NCI-H774 (cell line): ENCODE results near the gene HAT1.
A peak's percentile ranks its signal among the peaks of the same experiment; 100 is the strongest.
"Not testable (repeated sequence)": the region's sequence is repeated elsewhere in the genome, so short reads cannot be mapped to it uniquely, and the experiment has no call there.

Experiments
- DNase-seq: peaks from one replicate; lab custom pipeline; 2025; lab: John Stamatoyannopoulos, UW

HAT1 gene, protein sequence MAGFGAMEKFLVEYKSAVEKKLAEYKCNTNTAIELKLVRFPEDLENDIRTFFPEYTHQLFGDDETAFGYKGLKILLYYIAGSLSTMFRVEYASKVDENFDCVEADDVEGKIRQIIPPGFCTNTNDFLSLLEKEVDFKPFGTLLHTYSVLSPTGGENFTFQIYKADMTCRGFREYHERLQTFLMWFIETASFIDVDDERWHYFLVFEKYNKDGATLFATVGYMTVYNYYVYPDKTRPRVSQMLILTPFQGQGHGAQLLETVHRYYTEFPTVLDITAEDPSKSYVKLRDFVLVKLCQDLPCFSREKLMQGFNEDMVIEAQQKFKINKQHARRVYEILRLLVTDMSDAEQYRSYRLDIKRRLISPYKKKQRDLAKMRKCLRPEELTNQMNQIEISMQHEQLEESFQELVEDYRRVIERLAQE

DNA sequence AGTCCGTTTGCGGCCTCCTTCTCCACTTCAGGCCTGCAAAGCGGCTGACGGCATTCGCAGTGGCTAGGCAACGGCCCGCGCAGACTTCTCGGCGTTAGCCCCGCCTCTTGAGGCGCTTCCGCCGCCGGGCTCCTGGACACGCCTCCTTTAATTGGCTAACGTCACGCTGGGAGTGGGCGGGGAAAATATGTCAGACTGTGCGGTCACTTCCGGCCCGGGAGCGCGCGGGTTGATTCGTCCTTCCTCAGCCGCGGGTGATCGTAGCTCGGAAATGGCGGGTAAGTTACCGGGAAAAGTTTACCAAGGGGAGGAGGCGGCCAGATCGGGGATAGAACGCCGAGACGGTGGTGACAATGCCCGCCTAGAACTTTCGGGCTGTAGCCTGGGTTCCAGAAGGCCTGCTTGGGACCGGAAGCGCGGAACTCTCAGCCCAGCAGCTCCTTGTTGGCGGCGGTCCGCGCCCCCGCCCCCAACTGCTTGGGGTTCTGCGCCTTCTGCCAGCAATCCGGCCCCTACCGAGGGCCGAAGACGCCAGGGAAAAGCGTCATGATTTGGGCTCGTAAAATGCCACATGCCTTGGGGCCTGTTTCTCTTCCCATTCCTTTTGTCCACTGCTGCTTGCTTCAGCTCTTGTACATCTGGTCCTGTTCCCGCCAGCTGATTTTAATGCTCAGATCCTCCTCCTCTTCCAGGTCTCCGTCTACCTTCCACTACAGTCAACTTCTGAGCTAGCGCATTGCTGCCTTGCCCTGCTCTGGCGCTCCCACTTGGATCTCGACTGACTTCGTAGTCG lies at the start of gene HAT1:
TSS of gene HAT1 (plus strand) at position 232 of the 793 bp plus-strand sequence. CDS start at position 272, 40 bp downstream.
- DNase-seq = peak; percentile 97

DNA sequence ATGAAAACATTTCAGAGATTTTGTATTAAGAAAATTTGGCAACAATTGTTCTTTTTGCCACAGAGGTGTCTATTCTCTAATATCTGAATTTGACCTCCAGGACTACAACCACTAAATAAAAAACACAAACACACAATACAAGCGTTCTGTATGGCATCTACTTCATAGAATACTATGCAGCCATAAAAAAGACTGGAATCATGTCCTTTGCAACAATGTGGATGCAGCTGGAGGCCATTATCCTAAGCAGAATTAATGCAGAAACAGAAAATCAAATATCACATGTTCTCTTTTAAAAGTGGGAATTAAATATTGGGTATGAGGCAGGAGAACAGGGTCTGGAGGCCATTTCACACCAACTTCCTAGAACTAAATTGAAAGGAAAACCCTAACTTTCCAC lies 47.7 kb upstream of the HAT1 start:
- DNase-seq = no peak

DNA sequence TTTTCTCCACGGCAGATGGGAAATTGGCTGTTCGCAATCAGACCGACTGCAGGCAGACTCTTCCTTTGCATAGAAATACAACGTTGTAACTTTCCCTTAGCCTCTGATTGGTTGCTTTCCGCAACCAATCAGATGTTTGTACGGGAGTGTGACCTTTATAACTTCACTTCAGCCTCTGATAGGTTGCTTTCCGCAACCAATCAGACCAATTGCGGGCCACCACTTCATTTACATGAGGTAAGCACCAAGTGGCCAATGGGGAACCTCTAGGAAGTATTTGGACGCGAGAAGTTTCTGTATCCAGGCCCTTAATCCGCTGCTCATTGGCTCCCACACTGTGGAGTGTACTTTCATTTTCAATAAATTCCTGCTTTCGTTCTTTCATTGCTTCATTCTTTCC lies 47.3 kb upstream of the HAT1 start:
- no peak for DNase-seq

DNA sequence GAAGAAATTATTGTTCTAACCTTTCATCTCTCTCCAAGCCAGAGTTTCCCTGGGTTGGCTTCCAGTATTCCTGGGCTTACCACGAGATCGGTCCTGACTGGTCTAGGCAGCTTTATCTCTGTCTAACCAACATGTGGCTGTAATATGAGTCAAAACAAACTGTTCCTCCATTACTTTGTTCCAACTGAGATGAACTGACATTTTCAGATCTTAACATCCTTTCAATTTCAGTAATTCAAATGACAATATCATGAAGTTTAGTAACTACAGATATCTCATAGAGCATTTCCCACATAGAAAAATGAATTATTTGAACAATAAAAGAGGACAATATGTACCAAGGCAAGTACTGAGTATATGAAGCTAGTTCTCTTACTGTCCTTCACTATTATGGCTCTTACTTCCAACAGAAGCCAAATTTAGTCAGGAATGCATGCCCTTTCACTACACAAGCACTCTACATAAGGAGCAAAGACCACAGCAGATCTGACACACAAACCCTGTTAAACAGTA lies 43.7 kb upstream of the HAT1 start:
- no peak for DNase-seq

DNA sequence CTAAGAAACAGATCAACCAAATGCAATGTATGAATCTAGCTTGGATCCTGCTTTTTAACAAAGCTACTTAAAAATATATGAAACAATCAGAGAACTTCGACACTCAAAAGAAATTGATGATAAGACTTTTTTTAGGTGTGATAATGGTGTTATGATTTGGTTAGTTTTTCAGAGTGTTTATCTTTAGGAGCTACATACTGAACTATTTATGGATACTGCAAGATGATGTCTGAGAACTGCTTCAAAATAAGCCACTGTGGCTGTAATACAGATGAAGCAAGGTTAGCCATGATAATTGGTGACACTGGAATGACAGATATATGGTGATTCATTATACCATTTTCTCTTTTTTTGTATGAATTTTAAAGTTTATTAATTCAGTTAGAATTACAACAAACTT lies 42.4 kb upstream of the HAT1 start:
- no peak for DNase-seq

DNA sequence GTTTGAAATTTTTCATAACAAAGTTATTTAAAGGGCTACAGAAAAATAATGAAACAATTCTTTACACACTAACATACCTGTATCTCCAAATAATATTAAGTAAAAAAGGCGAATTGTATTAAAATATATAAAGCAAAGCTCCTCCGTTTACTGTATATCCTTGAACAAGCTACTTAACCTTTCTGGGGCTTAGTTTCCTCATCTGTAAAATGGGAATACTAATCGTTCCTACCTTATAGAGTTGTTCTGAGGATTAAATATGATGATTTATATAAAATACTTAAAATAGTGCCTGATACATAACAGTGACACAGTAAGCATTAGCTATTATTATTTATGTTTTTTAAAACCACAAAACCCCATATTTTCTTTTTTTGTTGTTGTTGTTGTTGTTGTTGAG lies 41.5 kb upstream of the HAT1 start:
- no peak for DNase-seq

DNA sequence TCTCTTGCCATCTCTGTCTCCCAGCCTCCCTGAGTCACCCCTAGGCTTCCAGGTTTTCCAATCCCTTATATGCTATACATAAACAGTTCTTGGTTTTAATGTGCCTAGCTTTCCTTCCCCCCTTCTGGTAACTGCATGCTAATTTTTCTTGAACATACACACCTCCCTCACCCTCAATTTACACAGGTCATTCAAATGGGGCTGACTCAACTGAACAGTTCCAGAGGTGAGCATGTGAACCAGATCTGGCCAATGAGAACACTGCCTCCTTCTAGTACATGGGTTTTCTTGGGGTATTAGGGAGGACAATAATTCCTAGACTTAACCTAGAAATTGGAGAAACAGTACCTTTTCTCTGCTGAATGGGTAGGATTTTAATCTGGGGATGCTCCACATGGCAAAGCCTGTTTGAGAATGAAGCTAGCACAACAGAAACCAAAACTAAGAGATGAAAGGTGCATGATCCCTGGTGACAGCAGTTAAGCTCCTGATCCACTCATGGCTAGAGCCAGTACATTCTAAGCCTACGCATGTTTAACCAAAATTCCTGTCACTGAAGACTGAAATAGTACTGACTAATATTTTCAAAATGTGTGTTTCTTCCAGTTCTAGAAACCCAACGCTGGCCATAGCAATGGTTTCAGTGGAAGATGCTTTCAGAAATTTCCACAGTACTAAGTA lies 40.0 kb upstream of the HAT1 start:
- no peak for DNase-seq

DNA sequence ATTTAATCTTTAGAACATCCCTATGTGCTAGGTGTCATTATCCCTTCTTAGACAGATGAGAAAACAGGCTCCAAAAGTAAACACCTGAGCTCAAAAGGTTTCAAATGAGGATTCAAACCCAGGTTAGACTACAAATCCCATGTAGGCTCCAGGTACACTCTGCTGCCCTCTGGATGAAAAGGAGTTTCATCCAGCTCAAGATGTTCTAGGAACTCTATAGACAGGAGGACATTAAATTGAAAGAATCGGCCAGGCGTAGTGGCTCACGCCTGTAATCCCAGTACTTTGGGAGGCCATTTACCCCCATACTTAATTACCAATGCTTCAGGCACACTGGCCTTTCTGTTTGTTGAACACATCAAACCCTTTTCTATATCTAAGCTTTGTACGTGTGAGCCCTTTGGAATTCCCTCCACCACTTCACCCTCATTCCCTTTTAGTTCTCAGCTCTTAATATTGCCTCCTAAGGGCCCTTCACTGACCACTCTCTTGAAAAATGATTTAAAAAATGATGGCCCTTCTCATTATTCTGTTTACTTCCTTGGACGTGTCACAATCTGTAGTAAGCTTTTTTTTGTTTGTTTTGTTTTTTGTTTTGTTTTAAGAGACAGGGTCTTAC lies 38.9 kb upstream of the HAT1 start:
- no peak for DNase-seq

DNA sequence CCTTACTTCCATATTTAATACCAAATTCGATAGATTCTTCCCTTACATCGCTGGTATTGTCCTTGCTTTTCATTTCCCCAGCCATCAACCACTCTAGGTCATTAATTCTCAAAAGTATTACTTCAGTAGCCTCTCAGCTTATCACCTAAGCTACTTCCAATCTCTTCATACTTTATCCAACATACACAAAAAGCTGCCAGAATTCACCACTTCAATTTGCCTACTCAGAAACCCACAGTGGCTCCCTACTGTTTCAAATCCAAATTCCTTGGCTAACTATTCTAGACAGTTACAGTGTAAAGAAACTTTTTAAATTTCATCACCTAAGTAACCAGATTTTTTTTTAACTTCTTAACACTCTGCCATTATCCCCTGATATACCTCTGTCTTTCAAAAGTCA lies 32.9 kb upstream of the HAT1 start:
- no peak for DNase-seq

DNA sequence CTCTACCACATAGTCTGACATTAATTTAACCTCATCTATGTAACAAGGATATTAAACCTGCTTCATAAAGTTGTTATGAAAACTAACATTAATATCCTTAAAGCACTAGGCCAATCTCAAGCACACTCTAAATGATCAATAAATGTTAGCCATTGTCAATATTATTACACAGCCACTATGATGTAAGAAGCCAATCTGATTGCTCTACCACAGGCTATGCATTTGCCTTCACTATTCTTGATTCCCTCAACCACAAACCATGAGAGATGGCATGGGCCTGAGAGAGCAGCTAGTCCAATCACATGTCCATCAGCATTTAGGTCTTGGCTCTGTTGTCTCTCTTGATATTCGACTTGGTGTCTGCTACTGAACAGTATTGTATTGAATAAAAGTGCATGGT lies 32.5 kb upstream of the HAT1 start:
- no peak for DNase-seq

DNA sequence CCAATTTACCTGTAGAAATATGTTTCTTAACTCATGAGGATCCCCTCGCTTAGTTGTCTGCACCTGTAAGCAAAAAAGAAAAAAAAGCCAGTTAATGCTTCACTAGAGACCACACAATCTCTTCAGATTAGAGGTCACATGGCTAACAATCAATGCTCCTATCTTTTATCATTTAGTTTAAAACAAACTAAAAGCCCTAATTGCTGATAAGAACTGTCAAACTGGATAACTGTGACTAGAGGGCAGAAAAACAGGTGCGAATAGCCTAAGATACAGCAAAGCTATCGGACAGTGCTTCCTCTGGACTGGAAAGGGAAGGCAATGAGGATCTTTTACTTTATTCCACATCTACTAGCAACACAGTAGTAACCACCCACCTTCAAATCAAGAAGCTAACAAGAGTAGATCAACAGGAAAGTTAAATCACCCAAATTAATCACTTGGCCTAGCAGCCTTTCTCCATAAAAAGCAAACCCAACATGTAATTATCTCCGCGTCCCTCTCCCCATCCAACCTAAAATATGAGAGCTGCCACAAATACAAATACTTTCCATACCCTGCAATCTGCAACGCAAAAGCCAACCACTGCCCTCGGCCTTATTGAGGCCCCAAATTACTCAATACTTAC lies 29.0 kb upstream of the HAT1 start:
- DNase-seq = no peak

DNA sequence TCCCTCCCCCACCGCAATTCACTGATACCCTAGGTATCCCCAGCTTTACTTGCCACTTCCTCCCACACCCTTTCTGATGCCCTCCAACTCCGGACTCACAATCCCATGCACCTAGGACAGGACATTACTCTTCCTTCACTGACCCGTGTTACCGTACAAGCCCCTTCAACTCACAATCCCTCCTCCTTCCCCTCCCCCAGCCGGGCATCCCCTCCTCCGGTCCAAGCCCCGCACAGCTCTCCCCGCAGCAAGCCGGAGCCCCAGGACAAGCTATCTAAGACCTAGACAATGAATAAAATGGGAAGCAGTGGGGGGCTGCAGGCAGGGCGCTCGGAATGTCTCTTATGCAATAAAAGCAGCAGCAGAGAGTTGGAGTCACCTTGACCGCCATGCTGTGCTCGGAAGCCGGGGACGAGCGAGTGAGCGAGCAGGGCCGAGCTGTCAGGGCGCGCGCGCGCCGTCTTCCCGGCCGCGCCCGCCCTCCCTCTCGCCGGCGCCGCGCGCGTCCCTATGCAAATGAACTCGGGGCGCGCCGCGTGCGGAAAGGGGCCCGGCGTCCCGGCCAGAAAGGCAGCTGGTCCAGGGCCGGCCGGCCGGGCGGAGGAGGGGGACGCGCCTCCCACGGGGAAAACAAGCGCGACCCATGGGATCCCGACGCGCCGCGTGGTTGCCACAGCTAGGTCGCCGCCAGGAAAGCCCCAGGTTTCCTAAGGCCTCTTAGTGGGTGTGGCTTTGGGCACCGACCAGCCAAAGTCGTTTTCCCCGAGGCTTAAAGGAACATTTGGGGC lies 28.2 kb upstream of the HAT1 start, which contains the start of gene SLC25A12:
TSS of gene SLC25A12 (minus strand) at position 421 of the 788 bp plus-strand sequence. CDS start at position 391, 30 bp downstream.
- DNase-seq = peak; percentile 82

DNA sequence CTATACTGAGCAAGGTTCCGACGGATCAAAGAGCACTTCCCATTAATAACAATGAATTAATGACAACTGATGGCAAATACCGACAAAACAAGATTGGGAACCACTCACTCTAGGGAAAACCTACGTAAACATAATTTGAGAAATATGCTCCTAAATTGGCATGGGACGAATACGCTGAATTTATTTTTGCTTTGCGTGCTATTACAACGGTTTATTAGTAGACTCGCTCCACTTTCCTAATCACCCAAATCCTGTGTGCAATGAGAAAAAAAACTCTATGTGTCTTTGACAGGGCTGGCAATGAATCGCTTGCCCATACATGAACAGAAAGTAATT lies 27.7 kb upstream of the HAT1 start:
- no peak for DNase-seq

DNA sequence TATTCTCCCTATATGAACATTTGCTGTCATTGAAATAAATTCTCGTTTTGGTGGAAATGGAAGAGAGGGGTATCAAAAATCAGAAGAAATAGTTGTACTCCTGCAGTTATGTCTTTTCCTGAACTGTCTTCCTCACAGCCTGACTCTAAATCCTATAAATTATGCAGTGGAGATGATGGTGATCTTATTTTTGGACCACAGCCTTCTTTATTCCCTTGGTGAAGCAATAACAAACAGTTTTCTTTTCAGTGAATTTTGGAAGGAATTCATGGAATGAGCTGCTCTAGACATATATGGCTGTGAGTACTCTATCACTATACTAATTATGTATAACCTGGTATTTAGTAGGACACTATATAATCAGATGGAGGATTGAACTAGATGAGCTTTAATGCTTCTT lies 26.5 kb upstream of the HAT1 start:
- DNase-seq = no peak

DNA sequence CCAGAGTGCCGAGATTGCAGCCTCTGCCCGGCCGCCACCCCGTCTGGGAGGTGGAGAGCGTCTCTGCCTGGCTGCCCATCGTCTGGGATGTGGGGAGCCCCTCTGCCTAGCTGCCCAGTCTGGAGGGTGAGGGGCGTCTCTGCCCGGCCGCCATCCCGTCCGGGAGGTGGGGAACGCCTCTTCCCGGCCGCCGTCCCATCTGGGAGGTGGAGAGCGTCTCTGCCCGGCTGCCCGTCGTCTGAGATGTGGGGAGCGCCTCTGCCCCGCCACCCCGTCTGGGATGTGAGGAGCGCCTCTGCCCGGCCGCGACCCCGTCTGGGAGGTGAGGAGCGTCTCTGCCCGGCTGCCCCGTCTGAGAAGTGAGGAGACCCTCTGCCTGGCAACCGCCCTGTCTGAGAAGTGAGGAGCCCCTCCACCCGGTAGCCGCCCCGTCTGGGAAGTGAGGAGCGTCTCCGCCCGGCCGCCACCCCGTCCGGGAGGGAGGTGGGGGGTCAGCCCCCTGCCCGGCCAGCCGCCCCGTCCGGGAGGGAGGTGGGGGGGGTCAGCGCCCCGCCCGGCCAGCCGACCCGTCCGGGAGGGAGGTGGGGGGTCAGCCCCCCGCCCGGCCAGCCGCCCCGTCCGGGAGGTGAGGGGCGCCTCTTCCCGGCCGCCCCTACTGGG lies 22.5 kb upstream of the HAT1 start:
- not testable (repeated sequence) for DNase-seq

DNA sequence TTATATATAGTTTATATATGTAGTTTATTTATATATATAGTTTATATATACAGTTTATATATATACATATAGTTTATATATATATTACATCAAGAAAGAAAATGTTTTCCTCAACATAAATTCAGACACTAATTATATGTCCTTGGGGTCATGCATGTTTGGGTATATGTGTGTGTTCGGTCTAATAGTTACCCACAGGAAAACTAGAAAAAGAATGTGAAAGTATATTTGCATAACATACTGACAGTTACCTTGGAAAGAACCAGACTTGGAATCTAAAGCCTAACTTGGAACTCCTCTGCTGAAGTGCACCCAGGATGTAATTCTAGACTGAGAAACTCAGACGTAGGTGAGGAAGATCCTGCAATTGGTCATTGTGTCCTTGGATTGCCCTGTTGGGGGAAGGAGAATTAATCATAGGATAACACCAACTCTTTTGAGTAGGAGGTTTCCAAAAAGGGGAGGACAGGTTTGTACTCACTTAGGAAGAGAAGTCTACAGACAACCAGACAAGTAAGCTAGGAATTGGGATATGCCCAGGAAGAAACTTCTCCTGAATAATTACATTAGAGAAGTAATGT lies 19.3 kb upstream of the HAT1 start:
- DNase-seq = no peak

DNA sequence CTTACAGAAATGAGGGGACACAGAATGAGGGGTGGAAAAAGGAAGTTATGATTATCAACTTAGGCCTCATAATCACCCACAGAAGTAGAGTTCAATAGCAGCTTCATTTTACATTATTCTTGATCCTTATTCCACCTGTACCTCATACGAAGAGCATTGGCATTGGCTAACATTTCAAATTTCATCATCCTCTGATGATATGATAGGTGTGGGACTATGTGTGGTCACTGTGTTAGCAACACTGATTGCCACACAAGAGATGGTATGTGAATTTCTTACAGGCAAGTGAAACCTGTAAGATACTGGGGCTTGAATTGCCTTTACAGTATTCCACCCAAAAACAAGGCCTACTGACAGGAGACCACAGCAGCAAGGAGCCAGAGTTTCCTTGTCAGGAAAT lies 14.0 kb upstream of the HAT1 start:
- DNase-seq = no peak

DNA sequence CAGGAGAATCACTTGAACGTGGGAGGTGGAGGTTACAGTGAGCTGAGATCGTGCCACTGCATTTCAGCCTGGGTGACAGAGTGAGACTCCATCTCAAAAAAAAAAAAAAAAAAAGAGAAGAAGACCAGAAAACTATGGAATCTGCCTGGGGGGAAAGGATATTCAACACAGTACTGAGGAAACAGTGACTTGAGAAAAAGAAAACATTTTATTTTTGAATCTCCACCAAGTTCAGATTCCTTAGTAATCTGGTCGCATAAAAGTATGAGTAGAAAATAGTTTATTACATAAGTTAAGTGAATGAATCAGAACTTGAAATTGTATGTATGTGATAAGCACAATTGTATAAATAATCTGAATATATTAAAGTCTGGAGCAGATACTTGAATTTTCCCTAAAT lies 13.0 kb upstream of the HAT1 start:
- no peak for DNase-seq

DNA sequence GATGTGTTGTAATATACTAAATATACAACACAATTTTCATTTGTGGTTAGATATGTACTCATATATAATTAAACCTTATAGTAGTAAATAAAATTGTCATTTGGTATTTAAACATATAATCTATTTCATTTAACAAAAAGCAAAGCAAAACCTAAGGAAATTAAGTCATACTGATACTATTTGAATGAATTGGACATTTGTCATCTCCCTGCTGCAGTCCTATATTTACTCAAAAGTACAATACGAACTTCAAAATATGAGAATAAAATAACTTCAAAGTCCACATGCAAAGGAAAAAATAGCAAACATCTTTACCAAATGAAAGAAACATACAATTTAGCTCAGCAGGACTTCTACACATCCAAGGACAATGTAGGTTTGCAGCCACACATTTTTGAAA lies 11.8 kb upstream of the HAT1 start:
- DNase-seq = no peak

DNA sequence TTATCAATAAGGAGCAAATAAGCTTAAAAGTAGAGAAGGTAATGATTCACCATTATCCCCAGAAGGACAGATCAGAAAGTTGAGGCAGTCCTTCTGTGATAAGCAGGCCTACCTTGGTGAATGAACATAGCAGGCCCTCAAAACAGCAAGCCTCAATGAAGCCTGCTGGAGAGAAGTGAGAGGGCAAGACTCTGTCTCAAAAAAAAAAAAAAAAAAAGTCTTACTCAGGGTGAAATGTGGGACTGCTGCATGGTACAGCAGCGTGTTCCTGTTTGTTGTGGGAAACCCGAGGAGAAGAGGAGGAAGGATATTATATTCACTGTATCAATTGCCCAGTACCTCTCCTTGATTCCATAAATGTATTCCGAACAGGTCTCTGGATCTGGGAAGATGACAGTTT lies 8.7 kb upstream of the HAT1 start:
- no peak for DNase-seq
